Glutamatergic neuron (in vitro differentiated cells): ENCODE results near the gene DCXR. TPM values are rescaled to one million over a fixed set of nuclear protein-coding genes. Genes with fewer than 3 reads are reported as not detected.

Experiments
- DNase-seq: peaks from one replicate; pipeline ENCODE4 v3.0.0; 2022
- H3K27ac Mint-ChIP-seq: one replicate; pipeline ENCODE4 v1.8.0; 2020; ENCODE audit warnings: mild to moderate bottlenecking, mixed read lengths, inconsistent platforms; ENCODE audit not compliant: unreplicated experiment
- H3K27me3 Mint-ChIP-seq: one replicate; pipeline ENCODE4 v1.8.0; 2020; ENCODE audit warnings: mild to moderate bottlenecking, moderate library complexity, mixed read lengths, inconsistent platforms; ENCODE audit not compliant: unreplicated experiment
- H3K36me3 Mint-ChIP-seq: one replicate; pipeline ENCODE4 v1.8.0; 2020; ENCODE audit warnings: mild to moderate bottlenecking, mixed read lengths, inconsistent platforms; ENCODE audit not compliant: unreplicated experiment
- H3K4me1 Mint-ChIP-seq: one replicate; pipeline ENCODE4 v1.8.0; 2020; ENCODE audit warnings: mild to moderate bottlenecking, low read depth, mixed read lengths, inconsistent platforms; ENCODE audit not compliant: unreplicated experiment
- H3K4me3 Mint-ChIP-seq: one replicate; pipeline ENCODE4 v1.8.0; 2020; ENCODE audit warnings: mild to moderate bottlenecking, mixed read lengths, inconsistent platforms; ENCODE audit not compliant: unreplicated experiment
- H3K9me3 Mint-ChIP-seq: one replicate; pipeline ENCODE4 v1.8.0; 2020; ENCODE audit warnings: mild to moderate bottlenecking, moderate library complexity, mixed read lengths, inconsistent platforms; ENCODE audit not compliant: unreplicated experiment
- CTCF ChIP-seq: fragments of 200-600 bp; sonication (generic); IDR thresholded peaks from one replicate; pipeline ENCODE4 v1.5.0; 2021; ENCODE audit not compliant: partially characterized antibody, unreplicated experiment
- total RNA-seq: library from RNA; stranded (reverse); fragmentation: NEBNext Ultra II Directional; extraction: Animal tissue kit (Norgen Biotek cat#: 25700); gene quantifications from one replicate; pipeline ENCODE4 v1.2.1, GENCODE V29; 2021; ENCODE audit not compliant: unreplicated experiment

The DCXR gene
- total RNA-seq, 1 donor from 2014 or later, result 89.5 TPM

GRCh38 chr17:82004517-82005455, 32.7 kb downstream of the DCXR start:
- Mint-ChIP-seq H3K36me3 (no peaks in the 10 kb centered on the region), H3K9me3 (peaks cover 5% of the 10 kb centered on the region), H3K4me3 (no peak overlapping the region), H3K27ac (no peak overlapping the region), H3K27me3 (peaks cover 5% of the 10 kb centered on the region), H3K4me1 (peaks cover 13% of the 10 kb centered on the region)
- DNase-seq, result peak; percentile 17
- no peak for TF ChIP-seq CTCF

GRCh38 chr17:82003411-82004381, 33.8 kb downstream of the DCXR start:
- Mint-ChIP-seq H3K9me3 (peaks cover 5% of the 10 kb centered on the region), H3K27me3 (peaks cover 5% of the 10 kb centered on the region), H3K4me1 (peaks cover 14% of the 10 kb centered on the region), H3K27ac (no peak overlapping the region), H3K36me3 (no peaks in the 10 kb centered on the region), H3K4me3 (no peak overlapping the region)
- DNase-seq, result peak; percentile 30
- TF ChIP-seq CTCF, result no peak

- no peak overlapping the region for H3K4me3 Mint-ChIP-seq
These were observed 35.9 kb downstream of the DCXR start for GRCh38 chr17:82001571-82002056.

GRCh38 chr17:82000803-82001570, 36.5 kb downstream of the DCXR start:
- peaks cover 4% of the 10 kb centered on the region for H3K27me3 Mint-ChIP-seq
- H3K9me3 Mint-ChIP-seq, result peaks cover 2% of the 10 kb centered on the region
- H3K4me3 Mint-ChIP-seq, result no peak overlapping the region
- TF ChIP-seq CTCF, result no peak
- peak; percentile 56 for DNase-seq
- H3K27ac Mint-ChIP-seq, result no peak overlapping the region
- peaks cover 9% of the 10 kb centered on the region for H3K4me1 Mint-ChIP-seq
- no peaks in the 10 kb centered on the region for H3K36me3 Mint-ChIP-seq

More at GRCh38 chr17:82001571-82002056, 35.9 kb downstream of the DCXR start:
- Mint-ChIP-seq H3K27me3 (peaks cover 8% of the 10 kb centered on the region), H3K4me1 (peaks cover 15% of the 10 kb centered on the region), H3K9me3 (peaks cover 5% of the 10 kb centered on the region), H3K27ac (no peak overlapping the region), H3K36me3 (no peaks in the 10 kb centered on the region)
- DNase-seq, result peak; percentile 13
- TF ChIP-seq CTCF, result no peak
